ENCODE data around the gene MRPL34.

DNA sequence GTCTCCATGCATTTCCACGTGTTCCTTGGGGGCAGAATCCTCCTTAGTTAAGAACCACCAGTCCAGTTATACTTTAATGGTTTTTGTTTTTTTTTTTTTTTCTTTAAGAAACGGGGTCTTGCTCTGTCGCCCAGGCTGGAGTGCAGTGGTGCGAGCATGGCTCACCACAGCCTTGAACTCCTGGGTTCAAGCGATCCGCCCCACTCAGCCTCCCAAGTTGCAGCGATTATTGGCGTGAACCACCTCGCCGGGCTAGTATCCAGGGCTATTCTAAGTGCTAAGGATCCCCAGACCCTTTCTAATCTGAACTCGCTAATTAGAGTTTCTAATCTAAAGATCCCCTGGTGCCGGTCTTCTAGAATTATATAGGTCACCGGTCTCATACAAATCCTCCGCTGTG, 12.1 kb upstream of the MRPL34 start:
- TF ChIP-seq, protein P1, sequence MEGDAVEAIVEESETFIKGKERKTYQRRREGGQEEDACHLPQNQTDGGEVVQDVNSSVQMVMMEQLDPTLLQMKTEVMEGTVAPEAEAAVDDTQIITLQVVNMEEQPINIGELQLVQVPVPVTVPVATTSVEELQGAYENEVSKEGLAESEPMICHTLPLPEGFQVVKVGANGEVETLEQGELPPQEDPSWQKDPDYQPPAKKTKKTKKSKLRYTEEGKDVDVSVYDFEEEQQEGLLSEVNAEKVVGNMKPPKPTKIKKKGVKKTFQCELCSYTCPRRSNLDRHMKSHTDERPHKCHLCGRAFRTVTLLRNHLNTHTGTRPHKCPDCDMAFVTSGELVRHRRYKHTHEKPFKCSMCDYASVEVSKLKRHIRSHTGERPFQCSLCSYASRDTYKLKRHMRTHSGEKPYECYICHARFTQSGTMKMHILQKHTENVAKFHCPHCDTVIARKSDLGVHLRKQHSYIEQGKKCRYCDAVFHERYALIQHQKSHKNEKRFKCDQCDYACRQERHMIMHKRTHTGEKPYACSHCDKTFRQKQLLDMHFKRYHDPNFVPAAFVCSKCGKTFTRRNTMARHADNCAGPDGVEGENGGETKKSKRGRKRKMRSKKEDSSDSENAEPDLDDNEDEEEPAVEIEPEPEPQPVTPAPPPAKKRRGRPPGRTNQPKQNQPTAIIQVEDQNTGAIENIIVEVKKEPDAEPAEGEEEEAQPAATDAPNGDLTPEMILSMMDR (IDR thresholded peaks at IDR 0.05), result no peak
- TF ChIP-seq EP300 (IDR thresholded peaks at IDR 0.05) (no peak), POLR2A (IDR thresholded peaks at IDR 0.05) (no peak)
